ENCODE results near the gene DGUOK. TPM values are rescaled to one million over a fixed set of nuclear protein-coding genes. Genes with fewer than 3 reads are reported as not detected.

DGUOK gene
- total RNA-seq, 2 donors from 2014 or later, result 55.0 to 56.3 TPM

GRCh38 chr2:73897240-73897583 lies 29.5 kb upstream of the DGUOK start:
- H3K36me3 ChIP-seq, result no peaks in the 10 kb centered on the region
- DNase-seq, result no peak
- no peaks in the 10 kb centered on the region for H3K9me3 ChIP-seq
- H3K4me1 ChIP-seq, result no peaks in the 10 kb centered on the region
- intact Hi-C loops (cut with DNase I), result no loop called here
- no peaks in the 10 kb centered on the region for H3K27me3 ChIP-seq
- H3K9ac ChIP-seq (ENCODE audit: low read depth in 2 of 2, low read length in 2 of 2), result peak overlapping the region in 1 of 2 donors; percentile 49
- TF ChIP-seq CTCF (IDR thresholded peaks at IDR 0.05), result no peak
- H3K4me3 ChIP-seq, result peak overlapping the region; percentile 4
- peak overlapping the region; percentile 50 for H3K27ac ChIP-seq

GRCh38 chr2:73897934-73898333 lies 28.7 kb upstream of the DGUOK start:
- no peak for TF ChIP-seq CTCF (IDR thresholded peaks at IDR 0.05)
- Histone ChIP-seq H3K4me1 (no peaks in the 10 kb centered on the region), H3K9me3 (no peaks in the 10 kb centered on the region), H3K9ac (ENCODE audit: low read depth in 2 of 2, low read length in 2 of 2) (no peak overlapping the region), H3K36me3 (no peaks in the 10 kb centered on the region), H3K27ac (no peak overlapping the region), H3K27me3 (no peaks in the 10 kb centered on the region), H3K4me3 (no peak overlapping the region)
- no peak for DNase-seq
- intact Hi-C loops (cut with DNase I), result no loop called here

GRCh38 chr2:73899801-73900336 lies 26.8 kb upstream of the DGUOK start:
- H3K9me3 ChIP-seq, result no peaks in the 10 kb centered on the region
- no peaks in the 10 kb centered on the region for H3K4me1 ChIP-seq
- no peak overlapping the region for H3K4me3 ChIP-seq
- peak overlapping the region in 1 of 2 donors; percentile 19 for H3K9ac ChIP-seq (ENCODE audit: low read depth in 2 of 2, low read length in 2 of 2)
- H3K36me3 ChIP-seq, result no peaks in the 10 kb centered on the region
- no peak overlapping the region for H3K27ac ChIP-seq
- TF ChIP-seq CTCF (IDR thresholded peaks at IDR 0.05), result no peak
- intact Hi-C loops (cut with DNase I), result no loop called here
- H3K27me3 ChIP-seq, result no peaks in the 10 kb centered on the region
- no peak for DNase-seq

GRCh38 chr2:73901143-73901542 lies 25.5 kb upstream of the DGUOK start:
- Histone ChIP-seq H3K27me3 (no peaks in the 10 kb centered on the region), H3K9ac (ENCODE audit: low read depth in 2 of 2, low read length in 2 of 2) (no peak overlapping the region), H3K27ac (no peak overlapping the region), H3K4me1 (no peaks in the 10 kb centered on the region), H3K4me3 (no peak overlapping the region), H3K9me3 (no peaks in the 10 kb centered on the region), H3K36me3 (no peaks in the 10 kb centered on the region)
- no peak for TF ChIP-seq CTCF (IDR thresholded peaks at IDR 0.05)
- intact Hi-C loops (cut with DNase I), result no loop called here
- DNase-seq, result no peak

GRCh38 chr2:73902284-73902683 lies 24.4 kb upstream of the DGUOK start:
- no peak for TF ChIP-seq CTCF (IDR thresholded peaks at IDR 0.05)
- intact Hi-C loops (cut with DNase I), result no loop called here
- H3K36me3 ChIP-seq, result no peaks in the 10 kb centered on the region
- no peaks in the 10 kb centered on the region for H3K27me3 ChIP-seq
- H3K9me3 ChIP-seq, result no peaks in the 10 kb centered on the region
- no peak overlapping the region for H3K9ac ChIP-seq (ENCODE audit: low read depth in 2 of 2, low read length in 2 of 2)
- H3K4me3 ChIP-seq, result no peak overlapping the region
- H3K4me1 ChIP-seq, result no peaks in the 10 kb centered on the region
- no peak overlapping the region for H3K27ac ChIP-seq
- DNase-seq, result no peak
